ENCODE data around the gene MC3R. TPM values are rescaled to one million over a fixed set of nuclear protein-coding genes. Genes with fewer than 3 reads are reported as not detected.

MC3R gene
- polyA plus RNA-seq, 1 donor from 2014 or later, result not detected

GRCh38 chr20:56285496-56285895 is 37.0 kb downstream of the MC3R start:
- Mint-ChIP-seq H3K4me3 (no peak overlapping the region), H3K27me3 (peaks cover 1% of the 10 kb centered on the region), H3K9me3 (peaks cover 0 to 3% (median 1%) of the 10 kb centered on the region in 3 donors), H3K27ac (no peak overlapping the region), H3K36me3 (no peaks in the 10 kb centered on the region), H3K4me1 (no peaks in the 10 kb centered on the region)

- no peak overlapping the region for H3K4me3 Mint-ChIP-seq
- H3K27me3 Mint-ChIP-seq, result peaks cover 1% of the 10 kb centered on the region
- peaks cover 0 to 2% (median 0%) of the 10 kb centered on the region in 3 donors for H3K9me3 Mint-ChIP-seq
- no peaks in the 10 kb centered on the region for H3K4me1 Mint-ChIP-seq
- no peaks in the 10 kb centered on the region for H3K36me3 Mint-ChIP-seq
- H3K27ac Mint-ChIP-seq, result no peak overlapping the region
These were observed 41.1 kb downstream of the MC3R start for GRCh38 chr20:56289652-56290051.

- no peaks in the 10 kb centered on the region for H3K4me1 Mint-ChIP-seq
- H3K4me3 Mint-ChIP-seq, result no peak overlapping the region
- no peaks in the 10 kb centered on the region for H3K27me3 Mint-ChIP-seq
- no peak overlapping the region for H3K27ac Mint-ChIP-seq
- peaks cover 0 to 7% (median 0%) of the 10 kb centered on the region in 3 donors for H3K9me3 Mint-ChIP-seq
- H3K36me3 Mint-ChIP-seq, result peaks cover 3% of the 10 kb centered on the region
These were observed 50.8 kb downstream of the MC3R start for GRCh38 chr20:56299362-56299761.

Other genes with a start within 250 kb of the MC3R start
- gene CBLN4, start 243.2 kb upstream of the MC3R start, polyA plus RNA-seq, result not detected
- 15.8 TPM for gene FAM210B, start 110.2 kb downstream of the MC3R start, polyA plus RNA-seq
- 0.95 TPM for gene AURKA, start 143.5 kb downstream of the MC3R start, polyA plus RNA-seq
- 29.1 TPM for gene CSTF1, start 143.9 kb downstream of the MC3R start, polyA plus RNA-seq
- 0.34 TPM for gene CASS4, start 163.5 kb downstream of the MC3R start, polyA plus RNA-seq
- gene RTF2, start 219.9 kb downstream of the MC3R start, polyA plus RNA-seq, result 130 TPM

All from IgD-negative memory B cell (primary cell).